Inferior parietal cortex (tissue), 1 donor: ENCODE measurements around the gene ATAD3B.
"Not testable (repeated sequence)": the region's sequence is repeated elsewhere in the genome, so short reads cannot be mapped to it uniquely, and the experiment has no call there.

ENCODE experiments used
- DNase-seq: peaks from one replicate; pipeline ENCODE4 v3.0.0-alpha.2; 2016; ENCODE audit errors: extremely low spot score

ATAD3B gene

GRCh38 chr1:1533176-1533893, 61.8 kb downstream of the ATAD3B start:
- DNase-seq, result not testable (repeated sequence)

- DNase-seq, result not testable (repeated sequence)
Observed at GRCh38 chr1:1533894-1534291, 62.3 kb downstream of the ATAD3B start.

- no peak for DNase-seq
Observed at GRCh38 chr1:1534401-1535154, 63.0 kb downstream of the ATAD3B start.

GRCh38 chr1:1535201-1536018, 63.8 kb downstream of the ATAD3B start:
- DNase-seq, result no peak

- DNase-seq, result no peak
Observed at GRCh38 chr1:1536019-1536937, 64.7 kb downstream of the ATAD3B start.

GRCh38 chr1:1536938-1537546, 65.5 kb downstream of the ATAD3B start:
- no peak for DNase-seq

GRCh38 chr1:1537626-1538250, 66.2 kb downstream of the ATAD3B start:
- no peak for DNase-seq

GRCh38 chr1:1538334-1538733, 66.8 kb downstream of the ATAD3B start:
- no peak for DNase-seq

- no peak for DNase-seq
Observed at GRCh38 chr1:1538989-1539309, 67.4 kb downstream of the ATAD3B start.

GRCh38 chr1:1539310-1540089, 67.9 kb downstream of the ATAD3B start:
- DNase-seq, result no peak

GRCh38 chr1:1540090-1540817, 68.7 kb downstream of the ATAD3B start, which contains the start of gene TMEM240:
Gene TMEM240, minus strand, starts transcription at chr1:1540624. Its CDS starts 278 bp downstream, at chr1:1540346.
- DNase-seq, result peak; percentile 60

- DNase-seq, result no peak
Observed at GRCh38 chr1:1540818-1541628, 69.5 kb downstream of the ATAD3B start.

- DNase-seq, result no peak
Observed at GRCh38 chr1:1541956-1542765, 70.6 kb downstream of the ATAD3B start.

GRCh38 chr1:1542766-1543705, 71.5 kb downstream of the ATAD3B start:
- no peak for DNase-seq

- no peak for DNase-seq
Observed at GRCh38 chr1:1543706-1544099, 72.1 kb downstream of the ATAD3B start.

- no peak for DNase-seq
Observed at GRCh38 chr1:1544544-1544943, 73.0 kb downstream of the ATAD3B start.
